GM12878 (cell line): ENCODE measurements around the gene RPS5. TPM values are rescaled to one million over a fixed set of nuclear protein-coding genes. Genes with fewer than 3 reads are reported as not detected.

Experiments
- ATAC-seq: fragments of 200-7000 bp; cut with Tn5 transposase; 3 replicates; pipeline ENCODE4 v1.9.1; 2020; ENCODE audit warnings: mild to moderate bottlenecking, moderate library complexity
- BruUV-seq: library from RNA; stranded (reverse); fragments of 400-500 nt; replicated peaks from 2 replicates; lab custom pipeline; 2021; lab: Mats Ljungman, UMichigan
- CTCF ChIA-PET: fragments of 300-600 bp; sonication (Branson Sonifier 250); formaldehyde crosslinking; extraction: SDS; loops from one replicate; lab custom pipeline; 2021; ENCODE audit warnings: inconsistent platforms; lab: Yijun Ruan, JAX
- POLR2A ChIA-PET: fragments of 350-600 bp; formaldehyde crosslinking; extraction: SDS; loops from one replicate; lab custom pipeline; 2021; ENCODE audit warnings: inconsistent platforms; lab: Charles Lee
- RAD21 ChIA-PET: fragments of 300-600 bp; sonication (Branson Sonifier 250); formaldehyde crosslinking; loops from one replicate; lab custom pipeline; 2023; ENCODE audit warnings: antibody characterized with exemption; ENCODE audit not compliant: unreplicated experiment; lab: Charles Lee
- SMC1A ChIA-PET: fragments of 300-600 bp; sonication (Branson Sonifier 250); formaldehyde crosslinking; loops from one replicate; lab custom pipeline; 2023; ENCODE audit not compliant: unreplicated experiment, uncharacterized antibody; lab: Charles Lee
- DNase-seq: peaks from one replicate; pipeline ENCODE4 v3.0.0-alpha.2; 2011; ENCODE audit warnings: low read depth, low spot score
- FAIRE-seq: peaks from 3 replicates; lab custom pipeline; 2011; peaks lifted over from hg19 to GRCh38; lab: Jason Lieb, UNC
- H2AFZ ChIP-seq: 2 replicates; pipeline ENCODE4 v1.6.0; 2011; ENCODE audit warnings: low read depth, low read length, control low read depth; ENCODE audit not compliant: control insufficient read depth
- H3K27ac ChIP-seq: 2 replicates; pipeline ENCODE4 v1.5.1; 2011; ENCODE audit warnings: control low read depth; ENCODE audit not compliant: control insufficient read depth, insufficient read depth
- H3K27me3 ChIP-seq, 2 experiments: replicated peaks in 1 of 2; 2 replicates each; pipeline versions ENCODE4 v1.6.0 to v1.6.1; 2011; ENCODE audit warnings: low read length in 1 of 2; ENCODE audit not compliant: control insufficient read depth in 2 of 2, insufficient read depth in 2 of 2
- H3K36me3 ChIP-seq, 2 experiments: 2 replicates each; pipeline ENCODE4 v1.5.1; 2011; ENCODE audit warnings: low read length in 1 of 2; ENCODE audit not compliant: control insufficient read depth in 2 of 2, insufficient read depth in 2 of 2
- H3K4me1 ChIP-seq: 2 replicates; pipeline ENCODE4 v1.6.1; 2011; ENCODE audit warnings: mild to moderate bottlenecking, low read length, moderate library complexity, mixed read lengths; ENCODE audit not compliant: control insufficient read depth, insufficient read depth
- H3K4me2 ChIP-seq: 2 replicates; pipeline ENCODE4 v1.6.0; 2011; ENCODE audit warnings: control low read depth; ENCODE audit not compliant: control insufficient read depth, insufficient read depth
- H3K4me3 ChIP-seq: fragments of 200-600 bp; sonication (generic); 2 replicates; pipeline ENCODE4 v1.5.1; 2016
- H3K79me2 ChIP-seq: 2 replicates; pipeline ENCODE4 v1.6.0; 2011; ENCODE audit warnings: low read length; ENCODE audit not compliant: control insufficient read depth, insufficient read depth
- H3K9ac ChIP-seq: 2 replicates; pipeline ENCODE4 v1.8.0; 2011; ENCODE audit warnings: low read length, control low read depth, mixed read lengths; ENCODE audit not compliant: control insufficient read depth, insufficient read depth
- H3K9me3 ChIP-seq: replicated peaks from 3 replicates; pipeline ENCODE4 v1.5.1; 2011; ENCODE audit warnings: mild to moderate bottlenecking, low read length; ENCODE audit not compliant: control insufficient read depth, insufficient read depth
- H4K20me1 ChIP-seq: 2 replicates; pipeline ENCODE4 v1.6.0; 2011; ENCODE audit not compliant: control insufficient read depth, insufficient read depth
- BACH1 ChIP-seq: fragments of 450-650 bp; IDR thresholded peaks from 2 replicates; pipeline ENCODE4 v1.6.1; 2017; ENCODE audit warnings: mild to moderate bottlenecking, borderline replicate concordance
- POLR2AphosphoS5 ChIP-seq: IDR thresholded peaks from 2 replicates; pipeline ENCODE4 v1.6.1; 2011; ENCODE audit warnings: mild to moderate bottlenecking, low read length, inconsistent platforms
- RELB ChIP-seq: fragments of 450-650 bp; IDR thresholded peaks from 2 replicates; pipeline ENCODE4 v1.6.1; 2017; ENCODE audit warnings: low read depth, mild to moderate bottlenecking, moderate library complexity
- SREBF2 ChIP-seq: IDR thresholded peaks from 2 replicates; pipeline ENCODE4 v1.6.1; 2012; ENCODE audit warnings: mild to moderate bottlenecking, low read length
- ZBED1 ChIP-seq: IDR thresholded peaks from 2 replicates; pipeline ENCODE4 v1.6.1; 2016; ENCODE audit warnings: borderline replicate concordance
- WGBS: methylation state at CpG from one replicate; pipeline ENCODE4 v1.1.6; 2016; ENCODE audit warnings: low lambda C conversion rate; ENCODE audit not compliant: insufficient replicate concordance, insufficient coverage; ENCODE audit errors: missing lambda C conversion rate; 5-methylcytosine and 5-hydroxymethylcytosine counted together
- in situ Hi-C: fragments of 300-500 bp; cut with MboI; formaldehyde crosslinking; loops from 9 replicates; pipeline ENCODE4 v1.14.3; 2018; ENCODE audit warnings: mixed read lengths
- intact Hi-C: fragments of 100-400 bp; cut with micrococcal nuclease; formaldehyde crosslinking; loops from one replicate; pipeline ENCODE4 v1.14.2; 2022; ENCODE audit not compliant: unreplicated experiment
- polyA plus RNA-seq, 11 experiments: library from polyadenylated mRNA; depleted of rRNA in 4 of 11; unstranded in 6 of 11; stranded (reverse) in 5 of 11; fragments of >200 nt; fragmentation: Nextera tagmentation in 4 of 11; fragmentation: Illumina TruSeq in 1 of 11; extraction: Ambion mirVana in 4 of 11; extraction: Trizol in 1 of 11; gene quantifications; 1 replicate in 1 of 11; 2 replicates in 10 of 11; pipeline versions ENCODE4 v1.2.1 to v1.2.3, GENCODE V29; 2011 to 2016; ENCODE audit warnings: inconsistent platforms in 2 of 11, missing spikeins in 2 of 11, low read depth in 1 of 11
- total RNA-seq, 4 experiments: library from RNA; depleted of rRNA in 3 of 4; stranded (reverse); fragments of >200 nt in 3 of 4; fragmentation: Illumina TruSeq in 1 of 4; extraction: Trizol in 1 of 4; gene quantifications; 2 replicates each; pipeline versions ENCODE4 v1.2.1 to v1.2.3, GENCODE V29; 2013 to 2021
- TF ChIP-seq, protein P1 (sequence below): fragments of 450-650 bp; IDR thresholded peaks from 2 replicates; pipeline ENCODE4 v1.6.1; 2016; ENCODE audit warnings: mild to moderate bottlenecking

RPS5 gene
- total and polyA plus RNA-seq, 10 of the 15 experiments (the other 5 are each of a cell fraction or from before 2014, with no cell fraction given) = 1,284 to 3,652 (median 1,922) TPM

- Histone ChIP-seq H3K4me2 (peak overlapping the region; percentile 100), H3K27me3 (no peaks in the 10 kb centered on the region), H3K27ac (peak overlapping the region; percentile 80), H3K36me3 (no peaks in the 10 kb centered on the region), H3K9ac (peak overlapping the region; percentile 90), H3K9me3 (no peaks in the 10 kb centered on the region), H3K79me2 (peaks cover 16% of the 10 kb centered on the region), H4K20me1 (no peaks in the 10 kb centered on the region), H3K4me3 (peak overlapping the region; percentile 90), H3K4me1 (peaks cover 8% of the 10 kb centered on the region), H2AFZ (peak overlapping the region; percentile 98)
- ChIA-PET RAD21 (interaction anchor here (1.0 kb wide), 3 partner anchors 26 to 112 kb away, joined by 3 to 6 read pairs (median 5); partner anchors contain the start of gene ZBTB45), CTCF (interaction anchor here (1.4 kb wide), 1 partner anchor 11 kb away, joined by 5 read pairs; no protein-coding TSS in a partner anchor), SMC1A (interaction anchor here (1.1 kb wide), 2 partner anchors 43 to 59 kb away, joined by 3 read pairs; partner anchors contain the start of gene ZNF324), POLR2A (interaction anchor here (0.5 to 1.0 kb wide), 2 partner anchors 19 to 44 kb away, joined by 3 read pairs; partner anchors contain the start of gene ZNF324B)
- TF ChIP-seq SREBF2 (no peak), BACH1 (no peak), POLR2AphosphoS5 (no peak), ZBED1 (no peak), RELB (no peak)
- TF ChIP-seq, protein P1, sequence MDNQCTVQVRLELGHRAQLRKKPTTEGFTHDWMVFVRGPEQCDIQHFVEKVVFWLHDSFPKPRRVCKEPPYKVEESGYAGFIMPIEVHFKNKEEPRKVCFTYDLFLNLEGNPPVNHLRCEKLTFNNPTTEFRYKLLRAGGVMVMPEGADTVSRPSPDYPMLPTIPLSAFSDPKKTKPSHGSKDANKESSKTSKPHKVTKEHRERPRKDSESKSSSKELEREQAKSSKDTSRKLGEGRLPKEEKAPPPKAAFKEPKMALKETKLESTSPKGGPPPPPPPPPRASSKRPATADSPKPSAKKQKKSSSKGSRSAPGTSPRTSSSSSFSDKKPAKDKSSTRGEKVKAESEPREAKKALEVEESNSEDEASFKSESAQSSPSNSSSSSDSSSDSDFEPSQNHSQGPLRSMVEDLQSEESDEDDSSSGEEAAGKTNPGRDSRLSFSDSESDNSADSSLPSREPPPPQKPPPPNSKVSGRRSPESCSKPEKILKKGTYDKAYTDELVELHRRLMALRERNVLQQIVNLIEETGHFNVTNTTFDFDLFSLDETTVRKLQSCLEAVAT = 0 out of 2 replicates have a peak, but pooled peaks have one; percentile 13
- FAIRE-seq (no peak), DNase-seq (no peak), ATAC-seq (peak; percentile 11)
- intact Hi-C loops = loop anchor here (5.0 kb wide), 1 partner anchor 60 kb away; the partner anchor contains the start of gene ZNF324
- 32% methylated on average over 22 of the region's 22 CpGs for WGBS
- BruUV-seq = TSS peak; percentile 96
- in situ Hi-C loops = no loop called here
These were observed 20.6 kb downstream of the RPS5 start for GRCh38 chr19:58407658-58408151.
